HG03354 (cell line): Measurements from ENCODE around the gene S100A10.

Experiments
- ATAC-seq: cut with Tn5 transposase; IDR thresholded peaks from one replicate; pipeline ENCODE4 v1.9.1; 2021; ENCODE audit warnings: mild to moderate bottlenecking; ENCODE audit not compliant: unreplicated experiment, poor library complexity, severe bottlenecking

S100A10 gene

GRCh38 chr1:151990058-151990855 lies 3.4 kb downstream of the S100A10 start:
- ATAC-seq = no peak

- no peak for ATAC-seq
Measured at GRCh38 chr1:151989211-151989862, 4.3 kb downstream of the S100A10 start.

GRCh38 chr1:151988405-151988923 lies 5.2 kb downstream of the S100A10 start:
- no peak for ATAC-seq

GRCh38 chr1:151986501-151987190 lies 7.0 kb downstream of the S100A10 start:
- no peak for ATAC-seq

- ATAC-seq = no peak
Measured at GRCh38 chr1:151985768-151986167, 7.9 kb downstream of the S100A10 start.

- ATAC-seq = no peak
Measured at GRCh38 chr1:151985270-151985669, 8.4 kb downstream of the S100A10 start.

- no peak for ATAC-seq
Measured at GRCh38 chr1:151984313-151984956, 9.2 kb downstream of the S100A10 start.

- no peak for ATAC-seq
Measured at GRCh38 chr1:151982300-151983005, 11.2 kb downstream of the S100A10 start.

GRCh38 chr1:151981178-151981525 lies 12.5 kb downstream of the S100A10 start:
- no peak for ATAC-seq

GRCh38 chr1:151980287-151981177 lies 13.1 kb downstream of the S100A10 start:
- ATAC-seq = no peak

GRCh38 chr1:151978922-151979321 lies 14.7 kb downstream of the S100A10 start:
- ATAC-seq = no peak

- no peak for ATAC-seq
Measured at GRCh38 chr1:151977662-151978230, 15.9 kb downstream of the S100A10 start.

- ATAC-seq = no peak
Measured at GRCh38 chr1:151976858-151977257, 16.8 kb downstream of the S100A10 start.

- ATAC-seq = no peak
Measured at GRCh38 chr1:151976015-151976343, 17.7 kb downstream of the S100A10 start.

GRCh38 chr1:151975311-151976014 lies 18.2 kb downstream of the S100A10 start:
- no peak for ATAC-seq

GRCh38 chr1:151972542-151973248 lies 21.0 kb downstream of the S100A10 start:
- ATAC-seq = no peak

- ATAC-seq = no peak
Measured at GRCh38 chr1:151970626-151971025, 23.0 kb downstream of the S100A10 start.
